Nucleus accumbens (tissue), 56 donors: Measurements from ENCODE around the gene CDC42BPG.
"Not testable (repeated sequence)": the region's sequence is repeated elsewhere in the genome, so short reads cannot be mapped to it uniquely, and the experiment has no call there.

Source experiments
- DNase-seq, 56 donors: peaks; one replicate each; lab custom pipeline; 2025; lab: John Stamatoyannopoulos, UW

Gene CDC42BPG

DNA sequence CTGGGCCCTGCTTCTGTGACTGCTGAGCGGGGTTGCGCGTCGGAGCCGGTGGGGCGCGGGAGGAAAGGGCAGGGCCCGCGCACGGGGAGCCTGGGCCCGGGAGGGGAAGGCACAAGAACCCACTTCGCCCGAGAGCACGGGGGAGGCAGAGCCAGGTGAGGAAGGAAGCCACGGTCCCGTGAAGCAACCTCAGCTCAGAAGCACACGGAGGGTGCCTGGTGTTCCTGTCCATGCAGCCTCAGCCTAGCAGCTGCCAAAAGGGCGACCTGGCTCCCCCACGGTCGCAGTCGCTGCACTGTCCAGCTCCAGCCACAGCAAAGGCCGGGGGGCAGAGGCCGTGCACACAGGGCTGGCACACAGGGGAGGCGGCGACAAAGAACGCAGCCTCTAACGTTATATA is 9.3 kb upstream of the CDC42BPG start:
- no peak for DNase-seq

GRCh38 chr11:64852804-64853509 is 8.5 kb upstream of the CDC42BPG start:
- DNase-seq: no peak

- DNase-seq: no peak
Measured at GRCh38 chr11:64851831-64852351, 7.4 kb upstream of the CDC42BPG start.

DNA sequence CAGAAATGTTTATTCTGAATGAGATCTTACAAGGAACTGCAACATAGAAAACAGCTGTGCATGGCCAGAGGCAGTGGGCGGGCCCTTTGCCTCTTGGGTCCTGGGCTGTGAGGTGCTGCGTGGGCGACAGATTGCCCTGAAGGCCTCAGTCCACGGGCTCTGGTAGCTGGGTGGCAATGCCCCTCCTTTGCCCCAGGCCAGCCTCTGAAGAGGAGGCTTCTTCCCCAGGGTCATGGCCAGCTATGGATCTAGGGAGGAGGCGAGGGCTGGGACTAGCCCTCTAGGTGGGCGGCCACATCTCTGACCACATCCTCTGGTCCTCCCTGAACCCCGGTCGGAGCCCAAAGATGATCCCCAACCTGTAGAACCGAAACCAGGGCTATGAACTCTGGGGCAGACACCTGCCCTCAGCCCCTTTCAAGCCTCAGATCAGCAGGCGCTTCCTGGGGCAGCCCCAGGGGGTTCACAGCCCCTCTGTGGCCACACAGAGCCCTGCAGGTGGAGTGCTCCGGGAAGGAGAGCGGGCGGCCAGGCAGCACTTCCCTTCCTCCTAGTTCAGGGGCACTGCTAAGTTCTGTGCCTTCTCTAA is 6.6 kb upstream of the CDC42BPG start:
- no peak for DNase-seq

DNA sequence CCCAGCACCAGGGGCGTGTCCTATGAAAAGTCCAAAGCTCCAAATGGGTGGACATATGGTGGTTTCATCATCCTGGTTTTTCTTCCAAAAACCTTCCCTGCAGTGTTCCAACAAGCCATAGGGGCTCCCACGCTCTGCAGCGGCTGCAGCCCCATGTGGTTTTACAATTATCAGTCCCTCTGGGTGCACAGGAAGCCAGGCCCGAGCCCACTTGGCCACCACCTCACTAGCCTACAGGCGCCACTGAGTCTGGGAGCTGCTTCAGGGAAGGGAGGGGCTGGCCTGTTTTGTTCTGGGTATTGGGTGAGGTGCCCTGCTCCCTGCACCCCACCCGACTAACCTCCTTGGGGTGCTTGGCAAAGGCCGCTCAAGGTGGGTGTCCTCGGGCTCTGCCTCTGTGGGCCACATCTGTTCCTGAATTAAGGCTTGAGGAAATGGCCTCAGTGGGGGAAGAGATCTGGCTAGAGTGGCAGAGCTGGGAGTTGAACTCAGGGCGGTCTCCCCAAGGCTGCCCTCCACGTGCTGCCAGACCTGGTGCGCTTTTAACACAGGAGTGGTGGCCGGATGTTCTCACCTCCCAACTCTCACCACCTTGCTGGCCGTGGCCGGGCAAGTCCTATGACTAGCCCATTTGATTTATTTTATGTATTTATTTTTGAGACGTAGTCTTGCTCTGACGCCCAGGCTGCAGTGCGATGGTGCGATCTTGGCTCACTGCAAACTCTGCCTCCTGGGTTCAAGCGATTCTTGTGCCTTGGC is 5.3 kb upstream of the CDC42BPG start:
- no peak for DNase-seq

GRCh38 chr11:64848826-64849597 is 4.6 kb upstream of the CDC42BPG start:
- DNase-seq: no peak

- no peak for DNase-seq
Measured at GRCh38 chr11:64848214-64848825, 3.9 kb upstream of the CDC42BPG start.

DNA sequence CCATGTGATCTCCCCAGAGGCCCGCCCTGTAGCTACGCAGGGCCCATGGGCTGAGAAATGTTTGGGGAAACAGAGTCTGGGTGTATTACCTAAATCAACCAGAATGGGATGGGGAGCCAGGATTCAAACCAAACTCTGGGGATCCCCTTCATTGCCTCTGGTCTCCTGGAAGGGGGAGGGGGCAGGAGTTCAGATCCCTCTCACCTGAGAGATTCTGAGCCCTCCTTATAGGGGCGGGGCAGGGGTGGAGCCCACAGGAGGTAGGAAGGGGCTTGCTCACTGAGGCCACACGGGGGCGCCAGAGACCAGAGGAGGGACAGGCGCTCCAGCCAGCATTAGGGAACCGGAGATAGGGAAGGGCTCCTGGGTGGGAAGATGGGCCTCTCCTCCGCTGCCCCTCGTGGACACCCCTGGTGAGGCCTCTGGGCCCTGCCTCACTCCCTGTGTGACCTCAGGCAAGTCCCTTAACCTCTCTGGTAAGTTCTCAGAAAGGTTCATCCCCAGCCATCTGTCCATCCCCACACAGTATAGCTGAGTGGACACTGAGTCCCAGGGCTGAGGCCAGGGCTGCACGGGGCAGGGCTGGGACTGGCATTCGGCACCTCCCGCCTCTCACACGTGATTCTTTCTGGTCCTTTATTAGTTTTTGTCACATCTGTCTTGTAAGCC is 2.7 kb upstream of the CDC42BPG start:
- DNase-seq: peak in 54 of 56 donors; percentile 15 to 94 (median 77)

DNA sequence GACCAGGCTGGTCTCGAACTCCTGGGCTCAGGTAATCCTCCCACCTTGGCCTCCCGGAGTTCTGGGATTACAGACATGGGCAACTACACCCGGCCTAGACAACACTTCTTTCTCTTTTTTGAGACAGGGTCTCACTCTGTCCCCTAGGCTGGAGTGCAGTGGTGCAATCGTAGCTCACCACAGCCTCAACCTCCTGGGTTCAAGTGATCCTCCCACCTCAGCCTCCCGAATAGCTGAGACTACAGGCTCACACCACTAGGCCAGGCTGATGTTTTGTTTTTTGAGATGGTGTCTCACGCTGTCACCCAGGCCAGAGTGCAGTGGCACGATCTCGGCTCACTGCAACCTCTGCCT is 1.3 kb upstream of the CDC42BPG start:
- DNase-seq: not testable (repeated sequence)

DNA sequence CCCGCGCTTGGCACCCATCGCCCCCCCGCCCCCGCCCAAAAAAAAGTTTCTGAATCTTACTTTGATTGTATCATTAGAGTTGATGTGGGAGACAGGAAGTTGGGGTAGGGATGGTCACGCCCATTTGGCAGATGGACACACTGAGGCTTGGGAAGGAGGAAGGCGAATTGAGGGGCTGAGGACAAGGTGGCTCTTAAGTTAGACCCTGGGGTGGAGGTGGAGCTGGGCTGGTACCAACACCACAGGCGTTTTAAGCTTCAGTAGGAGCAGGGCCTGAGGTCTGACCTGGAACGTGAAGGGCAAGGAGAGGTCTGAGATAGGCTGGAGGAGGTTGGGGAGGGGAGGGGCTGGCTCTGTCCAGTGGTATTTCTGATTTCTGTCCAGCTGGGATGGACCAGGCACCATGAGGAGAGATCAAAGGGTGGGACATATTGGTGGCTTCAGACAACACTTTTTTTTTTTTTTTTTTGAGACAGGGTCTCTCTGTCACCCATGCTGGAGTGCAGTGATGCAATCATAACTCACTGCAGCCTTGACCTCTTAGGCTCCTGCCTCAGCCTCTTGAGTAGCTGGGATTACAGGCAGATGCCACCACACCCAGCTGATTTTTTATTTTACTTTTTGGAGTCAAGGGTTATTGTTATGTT is 799 bp upstream of the CDC42BPG start:
- DNase-seq: no peak

DNA sequence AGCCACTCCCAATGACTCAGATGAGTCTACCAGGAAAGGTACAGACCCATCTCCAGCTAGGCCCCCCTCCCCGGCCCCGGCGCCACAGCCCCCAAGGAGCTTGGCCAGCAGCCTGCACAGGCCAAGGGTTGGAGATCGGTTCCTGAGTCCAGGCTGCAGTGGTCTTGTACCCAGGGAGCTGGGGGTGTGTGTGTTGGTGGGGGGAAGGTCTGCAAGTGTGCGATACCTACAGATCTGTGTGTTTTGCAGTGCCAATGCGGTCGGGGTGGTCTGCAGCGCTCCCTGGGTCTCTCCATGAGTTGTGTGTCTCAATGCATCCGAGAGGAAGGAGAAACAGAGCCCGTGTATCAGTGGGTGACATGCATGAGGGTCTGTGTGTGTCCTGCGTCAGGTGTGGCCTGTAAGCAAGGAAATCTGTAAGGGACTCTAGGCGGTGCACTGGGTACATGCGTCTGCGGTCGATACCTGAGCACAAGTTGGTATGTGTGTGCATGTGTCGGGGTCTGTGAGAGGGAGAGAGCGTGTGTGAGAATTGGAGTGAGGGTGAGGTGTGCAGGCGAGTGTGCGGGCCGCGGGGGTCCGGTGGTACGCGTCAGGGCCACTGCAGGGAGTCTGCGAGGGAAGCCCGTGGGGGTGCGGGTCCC is 645 bp downstream of the CDC42BPG start:
- DNase-seq: no peak

DNA sequence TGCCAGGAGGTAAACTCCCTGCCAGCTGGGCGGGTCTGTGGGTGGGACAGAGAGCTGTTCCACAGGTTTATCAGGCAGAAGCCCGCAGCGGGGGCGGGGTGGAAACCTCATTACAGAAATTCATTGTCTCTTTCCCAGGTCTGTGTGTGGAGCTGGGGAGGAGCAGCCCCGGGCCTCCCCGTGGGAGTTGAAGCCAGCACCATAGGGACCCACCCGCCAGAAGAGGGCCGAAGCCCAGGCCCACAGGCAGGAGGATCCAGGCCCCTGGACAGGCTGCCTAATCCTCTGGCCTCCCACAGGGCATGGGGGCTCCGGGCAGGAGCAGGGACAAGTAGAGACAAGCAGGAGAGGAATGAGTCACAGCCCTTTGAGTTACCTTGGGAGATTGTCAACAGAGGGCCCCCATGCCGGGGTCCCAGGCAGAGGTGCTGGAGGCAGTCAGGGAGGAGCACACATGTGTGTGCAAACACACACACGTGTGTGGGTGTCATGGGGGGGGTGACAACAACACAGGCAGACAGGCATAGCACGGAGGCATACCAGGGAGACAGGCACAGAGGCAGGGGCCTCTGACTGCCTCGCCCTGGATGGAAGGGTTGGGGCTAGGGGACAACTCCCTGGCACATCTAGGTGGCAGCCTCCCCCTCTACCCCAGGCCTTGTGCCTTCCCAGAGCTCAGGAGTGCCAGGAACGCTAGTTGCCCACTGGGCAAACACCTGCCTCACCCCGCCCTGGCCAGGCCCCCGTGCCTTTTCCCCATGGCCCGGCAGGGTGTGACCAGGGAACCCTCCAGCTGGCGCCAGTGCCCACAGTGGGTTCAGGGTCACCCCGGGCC is 1.4 kb downstream of the CDC42BPG start:
- no peak for DNase-seq

DNA sequence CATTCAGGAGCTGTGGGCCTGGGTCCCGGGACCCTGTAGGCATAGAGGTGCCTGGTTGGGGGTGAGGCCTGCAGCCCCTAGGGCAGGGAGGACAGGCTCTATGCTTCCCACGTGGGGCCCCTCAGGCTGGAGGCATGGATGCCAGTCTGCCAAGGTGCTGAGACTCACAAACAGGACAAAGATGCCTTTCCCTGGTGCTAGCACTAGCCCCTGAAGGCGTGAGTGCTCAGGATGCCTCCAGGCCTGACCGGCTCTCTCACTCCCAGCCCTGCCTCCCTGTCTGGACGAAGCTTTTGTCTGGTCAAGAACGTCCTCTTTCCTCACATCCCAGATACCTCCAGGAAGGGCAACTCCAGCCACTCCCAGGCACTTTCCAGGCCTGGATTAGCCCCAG is 2.1 kb downstream of the CDC42BPG start:
- DNase-seq: no peak

GRCh38 chr11:64841592-64842365 is 2.7 kb downstream of the CDC42BPG start:
- no peak for DNase-seq

DNA sequence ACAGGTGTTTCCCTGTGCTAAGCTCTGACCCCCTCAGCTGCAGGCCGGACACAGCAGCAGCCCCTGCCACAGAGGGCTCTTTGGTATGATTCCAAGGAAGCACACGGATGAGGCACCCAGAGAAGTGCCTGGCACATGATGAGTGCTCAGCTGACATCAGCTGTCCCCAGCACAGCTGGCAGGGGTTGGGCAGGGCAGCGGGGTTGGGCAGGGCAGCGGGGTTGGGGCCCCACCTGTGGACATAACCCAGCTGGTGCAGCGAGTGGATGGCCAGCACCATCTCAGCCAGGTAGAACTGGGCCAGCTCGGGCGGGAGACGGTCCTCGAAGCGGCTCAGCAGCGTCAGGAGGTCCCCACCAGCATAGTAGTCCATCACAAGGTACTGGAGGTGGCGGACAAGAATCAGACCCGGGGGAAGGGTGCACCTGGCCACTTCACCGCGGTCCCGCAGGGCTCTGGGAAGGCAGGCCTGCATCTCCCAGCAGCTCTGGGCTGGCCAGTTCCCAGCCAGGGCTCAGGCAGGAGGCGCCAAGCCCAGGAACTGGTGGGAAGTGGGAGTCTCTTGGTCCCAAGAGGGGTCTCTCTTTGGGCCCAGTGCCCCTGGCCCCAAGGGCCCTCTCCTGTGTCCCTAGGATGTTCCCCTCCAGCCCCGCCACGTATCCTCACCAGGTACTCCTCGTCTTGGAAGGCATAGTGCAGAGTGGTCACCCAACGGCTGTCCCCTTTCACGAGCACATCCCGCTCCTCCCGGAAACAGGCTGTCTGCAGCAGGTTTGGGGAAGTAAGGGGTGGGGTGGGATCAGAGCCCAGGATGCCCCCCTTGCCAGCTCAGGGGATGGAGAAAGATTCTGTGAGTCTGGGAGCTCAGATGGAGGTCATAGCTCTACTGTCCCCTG is 4.3 kb downstream of the CDC42BPG start:
- DNase-seq: no peak

DNA sequence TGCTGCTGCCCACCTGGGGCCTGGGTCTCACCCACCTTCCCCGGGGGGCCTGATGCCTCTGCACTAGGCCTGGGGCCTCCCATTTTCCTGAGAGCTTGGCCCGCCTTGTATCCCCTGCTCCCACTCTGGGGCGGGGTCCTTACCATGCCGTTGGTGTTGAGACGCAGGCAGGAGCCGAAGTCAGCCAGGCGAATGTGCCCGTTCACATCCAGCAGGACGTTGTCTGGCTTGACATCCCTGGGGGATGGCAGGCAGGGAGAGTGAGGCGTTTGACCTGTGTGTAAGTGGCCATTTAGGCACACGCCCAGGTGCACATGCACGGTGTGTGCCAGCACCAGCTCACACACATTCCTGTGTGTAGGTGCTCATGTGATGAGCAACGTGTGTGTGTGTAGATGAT is 5.1 kb downstream of the CDC42BPG start:
- no peak for DNase-seq
